ENCODE measurements around the gene MMP24OS. TPM values are rescaled to one million over a fixed set of nuclear protein-coding genes. Genes with fewer than 3 reads are reported as not detected.

The MMP24OS gene
- total RNA-seq, 5 donors from 2014 or later (not counting 1 experiment from before 2014, with no cell fraction given), result 59.5 to 95.5 (median 72.0) TPM

DNA sequence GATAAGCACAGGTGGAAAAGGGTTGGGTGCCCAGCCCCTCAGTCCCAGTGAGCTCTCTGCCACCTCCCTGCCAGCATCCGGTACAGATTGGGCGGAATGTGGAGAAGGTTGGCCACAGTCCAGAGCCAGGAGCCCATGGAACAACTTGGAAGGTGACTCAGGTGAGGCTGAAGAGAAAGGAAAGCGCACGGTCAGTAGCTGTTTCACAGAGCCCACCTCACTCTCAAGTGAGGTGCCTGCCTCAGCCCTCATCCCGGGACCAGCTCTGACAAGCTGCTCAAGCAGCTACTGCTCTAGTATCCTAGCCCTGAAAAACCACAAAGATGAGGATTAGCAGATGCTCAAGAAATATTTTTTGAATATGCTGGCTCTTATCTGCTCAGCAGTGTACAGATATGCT, 1.1 kb upstream of the MMP24OS start:
- H3K4me3 Mint-ChIP-seq, result peak overlapping the region; percentile 90 to 95 (median 93)

GRCh38 chr20:35277127-35277526, 795 bp downstream of the MMP24OS start:
- H3K27ac ChIP-seq (ENCODE audit: low read length), result peak overlapping the region; percentile 94
- CTCF ChIA-PET, result interaction anchor here in 1 of 2 donors (3.4 kb wide), 1 partner anchor 132 kb away, joined by 19 read pairs; no protein-coding TSS in a partner anchor
- POLR2A ChIA-PET, result no interaction called here
- ATAC-seq (replicated peaks in 1 of 4) (no peak), DNase-seq (no peak)
- H3K4me1 ChIP-seq (ENCODE audit: control insufficient read depth in 1 of 2, extremely low read depth in 1 of 2, insufficient read depth in 2 of 2, low read length in 2 of 2), result peaks cover 0 to 31% of the 10 kb centered on the region in 2 experiments
- peak overlapping the region; percentile 65 to 73 for H3K4me3 ChIP-seq (ENCODE audit: control insufficient read depth in 1 of 2, extremely low read depth in 1 of 2, low read length in 1 of 2)
- Mint-ChIP-seq H3K36me3 (peaks cover 24% of the 10 kb centered on the region), H3K4me1 (peaks cover 19 to 31% (median 29%) of the 10 kb centered on the region in 3 donors), H3K27me3 (no peaks in the 10 kb centered on the region), H3K9me3 (no peaks in the 10 kb centered on the region), H3K4me3 (peak overlapping the region; percentile 90 to 95 (median 93)), H3K27ac (peak overlapping the region; percentile 98 to 99)
- no peaks in the 10 kb centered on the region for H3K9me3 ChIP-seq
- H3K36me3 ChIP-seq (ENCODE audit: control insufficient read depth in 2 of 2, extremely low read depth in 1 of 2, insufficient read depth in 1 of 2, low read length in 1 of 2), result peaks cover 10 to 46% of the 10 kb centered on the region in 2 donors
- H3K27me3 ChIP-seq (replicated peaks in 1 of 2; ENCODE audit: control insufficient read depth in 2 of 2, extremely low read depth in 1 of 2, insufficient read depth in 2 of 2, low read length in 1 of 2), result no peaks in the 10 kb centered on the region
- 0% methylated on average over 8 of the region's 10 CpGs for WGBS (ENCODE audit: insufficient coverage)

More for the DNA sequence above, 1.1 kb upstream of the MMP24OS start:
- peaks cover 6 to 45% of the 10 kb centered on the region in 2 experiments for H3K4me1 ChIP-seq (ENCODE audit: control insufficient read depth in 1 of 2, extremely low read depth in 1 of 2, insufficient read depth in 2 of 2, low read length in 2 of 2)
- CTCF ChIA-PET, result interaction anchor here (0.5 to 3.4 kb wide), 2 partner anchors 134 to 202 kb away, joined by 3 to 19 read pairs; no protein-coding TSS in a partner anchor
- no peak overlapping the region for H3K4me3 ChIP-seq (ENCODE audit: control insufficient read depth in 1 of 2, extremely low read depth in 1 of 2, low read length in 1 of 2)
- no peaks in the 10 kb centered on the region for H3K9me3 ChIP-seq
- Mint-ChIP-seq H3K36me3 (peaks cover 28% of the 10 kb centered on the region), H3K27me3 (no peaks in the 10 kb centered on the region), H3K9me3 (no peaks in the 10 kb centered on the region), H3K4me1 (peaks cover 28 to 43% (median 31%) of the 10 kb centered on the region in 3 donors), H3K27ac (peak overlapping the region; percentile 81 to 84)
- ATAC-seq (replicated peaks in 1 of 4), result no peak
- peaks cover 7 to 47% of the 10 kb centered on the region in 2 donors for H3K36me3 ChIP-seq (ENCODE audit: control insufficient read depth in 2 of 2, extremely low read depth in 1 of 2, insufficient read depth in 1 of 2, low read length in 1 of 2)
- no peaks in the 10 kb centered on the region for H3K27me3 ChIP-seq (replicated peaks in 1 of 2; ENCODE audit: control insufficient read depth in 2 of 2, extremely low read depth in 1 of 2, insufficient read depth in 2 of 2, low read length in 1 of 2)
- no peak for DNase-seq
- POLR2A ChIA-PET, result no interaction called here
- 96% methylated on average over 3 of the region's 5 CpGs for WGBS (ENCODE audit: insufficient coverage)
- H3K27ac ChIP-seq (ENCODE audit: low read length), result peak overlapping the region; percentile 94

- 100% methylated on average over 3 of the region's 6 CpGs for WGBS (ENCODE audit: insufficient coverage)
- peaks cover 10 to 44% of the 10 kb centered on the region in 2 donors for H3K36me3 ChIP-seq (ENCODE audit: control insufficient read depth in 2 of 2, extremely low read depth in 1 of 2, insufficient read depth in 1 of 2, low read length in 1 of 2)
Observed at GRCh38 chr20:35276408-35276807, 1.5 kb downstream of the MMP24OS start.

GRCh38 chr20:35275741-35276251, 2.1 kb downstream of the MMP24OS start:
- Mint-ChIP-seq H3K27ac (peak overlapping the region in 1 of 2 donors; percentile 22), H3K36me3 (peaks cover 28% of the 10 kb centered on the region), H3K27me3 (no peaks in the 10 kb centered on the region), H3K9me3 (no peaks in the 10 kb centered on the region), H3K4me1 (peaks cover 17 to 29% (median 27%) of the 10 kb centered on the region in 3 donors), H3K4me3 (peak overlapping the region; percentile 90 to 95 (median 93))
- Histone ChIP-seq H3K27ac (ENCODE audit: low read length) (peak overlapping the region; percentile 94), H3K9me3 (no peaks in the 10 kb centered on the region), H3K4me3 (ENCODE audit: control insufficient read depth in 1 of 2, extremely low read depth in 1 of 2, low read length in 1 of 2) (no peak overlapping the region), H3K36me3 (ENCODE audit: control insufficient read depth in 2 of 2, extremely low read depth in 1 of 2, insufficient read depth in 1 of 2, low read length in 1 of 2) (peaks cover 12 to 46% of the 10 kb centered on the region in 2 donors), H3K27me3 (replicated peaks in 1 of 2; ENCODE audit: control insufficient read depth in 2 of 2, extremely low read depth in 1 of 2, insufficient read depth in 2 of 2, low read length in 1 of 2) (no peaks in the 10 kb centered on the region), H3K4me1 (ENCODE audit: control insufficient read depth in 1 of 2, extremely low read depth in 1 of 2, insufficient read depth in 2 of 2, low read length in 2 of 2) (peaks cover 0 to 31% of the 10 kb centered on the region in 2 experiments)
- CTCF ChIA-PET, result interaction anchor here in 1 of 2 donors (3.4 kb wide), 1 partner anchor 131 kb away, joined by 19 read pairs; no protein-coding TSS in a partner anchor
- POLR2A ChIA-PET, result interaction anchor here in 1 of 2 donors (0.6 kb wide), 1 partner anchor 25 kb away, joined by 8 read pairs; no protein-coding TSS in a partner anchor
- 96% methylated on average over 11 of the region's 12 CpGs for WGBS (ENCODE audit: insufficient coverage)
- DNase-seq (no peak), ATAC-seq (replicated peaks in 1 of 4) (no peak)

More at GRCh38 chr20:35276408-35276807, 1.5 kb downstream of the MMP24OS start:
- H3K27ac Mint-ChIP-seq, result peak overlapping the region; percentile 98 to 99
- H3K9me3 ChIP-seq, result no peaks in the 10 kb centered on the region
- ChIA-PET CTCF (interaction anchor here in 1 of 2 donors (3.4 kb wide), 1 partner anchor 131 kb away, joined by 19 read pairs; no protein-coding TSS in a partner anchor), POLR2A (interaction anchor here in 1 of 2 donors (0.6 kb wide), 1 partner anchor 25 kb away, joined by 8 read pairs; no protein-coding TSS in a partner anchor)
- H3K27ac ChIP-seq (ENCODE audit: low read length), result peak overlapping the region; percentile 94
- DNase-seq (no peak), ATAC-seq (replicated peaks in 1 of 4) (no peak)
- H3K36me3 Mint-ChIP-seq, result peaks cover 23% of the 10 kb centered on the region
- H3K4me1 ChIP-seq (ENCODE audit: control insufficient read depth in 1 of 2, extremely low read depth in 1 of 2, insufficient read depth in 2 of 2, low read length in 2 of 2), result peaks cover 0 to 31% of the 10 kb centered on the region in 2 experiments
- H3K4me1 Mint-ChIP-seq, result peaks cover 17 to 29% (median 27%) of the 10 kb centered on the region in 3 donors
- no peaks in the 10 kb centered on the region for H3K27me3 ChIP-seq (replicated peaks in 1 of 2; ENCODE audit: control insufficient read depth in 2 of 2, extremely low read depth in 1 of 2, insufficient read depth in 2 of 2, low read length in 1 of 2)
- H3K4me3 Mint-ChIP-seq, result peak overlapping the region; percentile 90 to 95 (median 93)
- no peaks in the 10 kb centered on the region for H3K27me3 Mint-ChIP-seq
- H3K9me3 Mint-ChIP-seq, result no peaks in the 10 kb centered on the region
- H3K4me3 ChIP-seq (ENCODE audit: control insufficient read depth in 1 of 2, extremely low read depth in 1 of 2, low read length in 1 of 2), result peak overlapping the region; percentile 65 to 73

GRCh38 chr20:35274172-35275092, 3.5 kb downstream of the MMP24OS start:
- Mint-ChIP-seq H3K4me3 (no peak overlapping the region), H3K4me1 (peaks cover 17 to 23% (median 22%) of the 10 kb centered on the region in 3 donors), H3K27ac (no peak overlapping the region), H3K27me3 (no peaks in the 10 kb centered on the region), H3K9me3 (no peaks in the 10 kb centered on the region), H3K36me3 (peaks cover 17% of the 10 kb centered on the region)
- CTCF ChIA-PET, result interaction anchor here in 1 of 2 donors (0.6 kb wide), 1 partner anchor 14 kb away, joined by 4 read pairs; no protein-coding TSS in a partner anchor
- Histone ChIP-seq H3K4me3 (ENCODE audit: control insufficient read depth in 1 of 2, extremely low read depth in 1 of 2, low read length in 1 of 2) (no peak overlapping the region), H3K27ac (ENCODE audit: low read length) (no peak overlapping the region), H3K36me3 (ENCODE audit: control insufficient read depth in 2 of 2, extremely low read depth in 1 of 2, insufficient read depth in 1 of 2, low read length in 1 of 2) (peaks cover 14 to 38% of the 10 kb centered on the region in 2 donors), H3K27me3 (replicated peaks in 1 of 2; ENCODE audit: control insufficient read depth in 2 of 2, extremely low read depth in 1 of 2, insufficient read depth in 2 of 2, low read length in 1 of 2) (no peaks in the 10 kb centered on the region), H3K4me1 (ENCODE audit: control insufficient read depth in 1 of 2, extremely low read depth in 1 of 2, insufficient read depth in 2 of 2, low read length in 2 of 2) (peaks cover 0 to 32% of the 10 kb centered on the region in 2 experiments), H3K9me3 (no peaks in the 10 kb centered on the region)
- DNase-seq (no peak), ATAC-seq (replicated peaks in 1 of 4) (no peak)
- 95% methylated on average over 21 of the region's 24 CpGs for WGBS (ENCODE audit: insufficient coverage)
- POLR2A ChIA-PET, result no interaction called here
